ENCODE measurements around the gene ATP5F1B.

DNA sequence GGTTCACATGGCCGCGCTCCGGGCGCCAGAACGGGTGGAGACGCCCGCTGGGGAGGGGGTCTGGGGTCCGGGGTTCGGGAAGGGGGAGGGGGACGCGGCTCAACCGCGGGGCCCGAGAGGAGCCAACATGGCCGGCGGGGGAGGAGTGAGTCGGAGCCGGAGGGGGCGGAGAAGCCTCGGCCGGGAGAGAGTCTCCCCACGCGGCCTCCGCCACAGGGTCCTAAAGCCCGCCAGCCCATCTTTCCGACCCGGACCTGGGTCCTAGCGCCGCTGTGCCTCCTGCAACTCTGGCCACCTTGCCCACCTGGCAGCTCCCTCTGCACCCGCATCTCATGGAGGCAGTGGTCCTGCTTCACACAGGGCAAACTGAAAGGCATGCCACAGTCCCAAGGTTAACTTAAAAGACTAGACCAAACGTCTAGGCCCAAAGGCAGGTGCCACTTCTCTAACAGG lies 15.6 kb downstream of the ATP5F1B start, which contains the start of gene BAZ2A:
- TF ChIP-seq YY1 (IDR thresholded peaks at IDR 0.05; ENCODE audit: low read depth) (peak; percentile 91), EGR1 (IDR thresholded peaks at IDR 0.05) (peak; percentile 71), TAF1 (IDR thresholded peaks at IDR 0.05; ENCODE audit: low read depth) (peak; percentile 58; the same call in 1 of the 2 replicates), RAD21 (IDR thresholded peaks at IDR 0.05; ENCODE audit: low read depth) (peak; percentile 26; the same call in 1 of the 2 replicates), CEBPB (IDR thresholded peaks at IDR 0.05) (peak; percentile 55; the same call in 1 of the 2 replicates), NFIC (IDR thresholded peaks at IDR 0.05) (peak; percentile 61), CREB1 (IDR thresholded peaks at IDR 0.05; ENCODE audit: low read depth) (peak; percentile 38; the same call in 1 of the 2 replicates), REST (IDR thresholded peaks at IDR 0.05; ENCODE audit: low read depth) (no peak), USF1 (IDR thresholded peaks at IDR 0.05) (peak; percentile 67), TEAD4 (IDR thresholded peaks at IDR 0.05) (peak; percentile 62), EP300 (IDR thresholded peaks at IDR 0.05; ENCODE audit: borderline replicate concordance) (peak; percentile 68; the same call in 1 of the 2 replicates), FOXM1 (IDR thresholded peaks at IDR 0.05; ENCODE audit: borderline replicate concordance, low read depth) (no peak)
- TF ChIP-seq, protein P1, sequence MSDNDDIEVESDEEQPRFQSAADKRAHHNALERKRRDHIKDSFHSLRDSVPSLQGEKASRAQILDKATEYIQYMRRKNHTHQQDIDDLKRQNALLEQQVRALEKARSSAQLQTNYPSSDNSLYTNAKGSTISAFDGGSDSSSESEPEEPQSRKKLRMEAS (IDR thresholded peaks at IDR 0.05) = peak; percentile 91
